Stimulated activated CD8-positive, alpha-beta memory T cell treated with anti-CD3 and anti-CD28 coated beads, Interleukin-4, amount 100 ng/mL, for 24 hours (primary cell): ENCODE measurements around the gene AGK.

ENCODE experiments used
- DNase-seq: peaks from one replicate; pipeline ENCODE4 v3.0.0-alpha.2; 2020; ENCODE audit warnings: low read depth

AGK gene

GRCh38 chr7:141648276-141649114 lies 97.3 kb downstream of the AGK start:
- no peak for DNase-seq

- no peak for DNase-seq
Measured at GRCh38 chr7:141649137-141649864, 98.1 kb downstream of the AGK start.

GRCh38 chr7:141649865-141650634 lies 98.8 kb downstream of the AGK start:
- DNase-seq: no peak

- DNase-seq: no peak
Measured at GRCh38 chr7:141651417-141651816, 100.2 kb downstream of the AGK start.

- DNase-seq: no peak
Measured at GRCh38 chr7:141652691-141653090, 101.5 kb downstream of the AGK start.

- peak; percentile 23 for DNase-seq
Measured at GRCh38 chr7:141654551-141654950, 103.3 kb downstream of the AGK start.

GRCh38 chr7:141659501-141659900 lies 108.3 kb downstream of the AGK start:
- DNase-seq: no peak

- no peak for DNase-seq
Measured at GRCh38 chr7:141660259-141660658, 109.0 kb downstream of the AGK start.

GRCh38 chr7:141663081-141663849 lies 112.1 kb downstream of the AGK start:
- DNase-seq: no peak

GRCh38 chr7:141664450-141664849 lies 113.2 kb downstream of the AGK start:
- DNase-seq: no peak

- no peak for DNase-seq
Measured at GRCh38 chr7:141665208-141666035, 114.2 kb downstream of the AGK start.

GRCh38 chr7:141666071-141666470 lies 114.9 kb downstream of the AGK start:
- DNase-seq: no peak

GRCh38 chr7:141668853-141669252 lies 117.6 kb downstream of the AGK start:
- DNase-seq: no peak

- no peak for DNase-seq
Measured at GRCh38 chr7:141671705-141672496, 120.7 kb downstream of the AGK start.

GRCh38 chr7:141673346-141673745 lies 122.1 kb downstream of the AGK start:
- DNase-seq: no peak

- DNase-seq: no peak
Measured at GRCh38 chr7:141674171-141674671, 123.0 kb downstream of the AGK start.

- DNase-seq: no peak
Measured at GRCh38 chr7:141674702-141675101, 123.5 kb downstream of the AGK start.

GRCh38 chr7:141675436-141676215 lies 124.4 kb downstream of the AGK start:
- no peak for DNase-seq

- no peak for DNase-seq
Measured at GRCh38 chr7:141676618-141677017, 125.4 kb downstream of the AGK start.
